H1 (cell line): ENCODE measurements around the gene USP54. TPM values are rescaled to one million over a fixed set of nuclear protein-coding genes. Genes with fewer than 3 reads are reported as not detected.

Experiments used
- CEBPB ChIP-seq: IDR thresholded peaks from 2 replicates; pipeline ENCODE4 v1.6.1; 2012; ENCODE audit warnings: low read depth, low read length
- EGR1 ChIP-seq: IDR thresholded peaks from 2 replicates; pipeline ENCODE4 v1.6.1; 2011; ENCODE audit warnings: low read depth, low read length, borderline replicate concordance
- JUND ChIP-seq: IDR thresholded peaks from 2 replicates; pipeline ENCODE4 v1.6.1; 2011; ENCODE audit warnings: mild to moderate bottlenecking, improper control_type of control experiment, low read length
- POLR2AphosphoS5 ChIP-seq: IDR thresholded peaks from 2 replicates; pipeline ENCODE4 v1.6.1; 2011; ENCODE audit warnings: low read depth, low read length
- RAD21 ChIP-seq, 2 experiments: IDR thresholded peaks in 1 of 2; conservative IDR thresholded peaks in 1 of 2; 2 replicates each; pipeline ENCODE4 v1.6.1; 2011; ENCODE audit warnings: low read depth in 2 of 2, low read length in 2 of 2, improper control_type of control experiment in 1 of 2, inconsistent platforms in 1 of 2, mild to moderate bottlenecking in 1 of 2, moderate library complexity in 1 of 2
- TCF12 ChIP-seq: IDR thresholded peaks from 2 replicates; pipeline ENCODE4 v1.6.1; 2011; ENCODE audit warnings: low read depth, mild to moderate bottlenecking, low read length
- polyA plus RNA-seq, 7 experiments: library from polyadenylated mRNA; depleted of rRNA in 3 of 7; stranded (reverse) in 5 of 7; unstranded in 2 of 7; fragments of >200 nt in 5 of 7; fragments of 200-250 nt in 2 of 7; gene quantifications; 1 replicate in 5 of 7; 2 replicates in 1 of 7; 4 replicates in 1 of 7; pipeline versions ENCODE4 v1.2.1 to v1.2.3, GENCODE V29; 2011 to 2013; ENCODE audit warnings: missing spikeins in 2 of 7, mixed read lengths in 2 of 7
- total RNA-seq: library from RNA; stranded (reverse); fragmentation: NEBNext Ultra II Directional; extraction: Animal tissue kit (Norgen Biotek cat#: 25700); gene quantifications from 2 replicates; pipeline ENCODE4 v1.2.1, GENCODE V29; 2021

The USP54 gene
- total and polyA plus RNA-seq, 2 of the 8 experiments (the other 6 are each of a cell fraction or from before 2014, with no cell fraction given), result 46.2 to 65.6 TPM

GRCh38 chr10:73552819-73553715, 38.1 kb downstream of the USP54 start (continued):
- no peak for TF ChIP-seq JUND
- no peak for TF ChIP-seq CEBPB
- no peak for TF ChIP-seq EGR1
- no peak for TF ChIP-seq TCF12
- no peak for TF ChIP-seq POLR2AphosphoS5
- TF ChIP-seq RAD21 (IDR thresholded peaks at IDR 0.05 in 1 of 2, conservative IDR thresholded peaks at IDR 0.05 in 1 of 2; ENCODE audit: low read depth in 2 of 2, low read length in 2 of 2), result no peak
- TF ChIP-seq, all 59 proteins: peak for 0
